GM23338 (cell line): ENCODE measurements around the gene BRD3. TPM values are rescaled to one million over a fixed set of nuclear protein-coding genes. Genes with fewer than 3 reads are reported as not detected.

Experiments used
- ATAC-seq: fragments of 200-7000 bp; cut with Tn5 transposase; 3 replicates; pipeline ENCODE4 v1.9.1; 2020
- DNase-seq: peaks from one replicate; pipeline ENCODE4 v3.0.0-alpha.2; 2015; ENCODE audit warnings: low spot score
- H2AFZ ChIP-seq: fragments of 200-600 bp; sonication (generic); 2 replicates; pipeline ENCODE4 v1.8.0; 2016; ENCODE audit warnings: antibody characterized with exemption, mild to moderate bottlenecking, moderate library complexity
- H3F3A ChIP-seq: fragments of 200-600 bp; sonication (generic); replicated peaks from 2 replicates; pipeline ENCODE4 v1.8.0; 2017; ENCODE audit warnings: antibody characterized with exemption, mixed run types, low read depth
- H3K27ac ChIP-seq: fragments of 200-600 bp; sonication (generic); 2 replicates; pipeline ENCODE4 v1.6.1; 2016; ENCODE audit warnings: low read depth
- H3K27me3 ChIP-seq: fragments of 200-600 bp; sonication (generic); 2 replicates; pipeline ENCODE4 v1.8.0; 2016; ENCODE audit warnings: mild to moderate bottlenecking, mixed run types, moderate library complexity; ENCODE audit not compliant: insufficient read depth
- H3K36me3 ChIP-seq: fragments of 200-600 bp; sonication (generic); 2 replicates; pipeline ENCODE4 v1.8.0; 2016; ENCODE audit warnings: mild to moderate bottlenecking; ENCODE audit not compliant: insufficient read depth
- H3K4me1 ChIP-seq: fragments of 200-600 bp; sonication (generic); 2 replicates; pipeline ENCODE4 v1.8.0; 2016; ENCODE audit warnings: mild to moderate bottlenecking, moderate library complexity; ENCODE audit not compliant: insufficient read depth
- H3K4me2 ChIP-seq: fragments of 200-600 bp; sonication (generic); 2 replicates; pipeline ENCODE4 v1.7.1; 2017; ENCODE audit warnings: mixed run types
- H3K4me3 ChIP-seq: fragments of 200-600 bp; sonication (generic); 2 replicates; pipeline ENCODE4 v1.6.1; 2016; ENCODE audit warnings: mixed run types
- H3K79me2 ChIP-seq: fragments of 200-600 bp; sonication (generic); replicated peaks from 2 replicates; pipeline ENCODE4 v1.8.0; 2017; ENCODE audit warnings: mild to moderate bottlenecking; ENCODE audit not compliant: insufficient read depth
- H3K9me2 ChIP-seq: fragments of 200-600 bp; sonication (generic); 2 replicates; pipeline ENCODE4 v1.8.0; 2017; ENCODE audit not compliant: insufficient read depth
- H4K20me1 ChIP-seq: fragments of 200-600 bp; sonication (generic); replicated peaks from 2 replicates; pipeline ENCODE4 v1.8.0; 2017; ENCODE audit warnings: mild to moderate bottlenecking; ENCODE audit not compliant: insufficient read depth
- H3K27ac Mint-ChIP-seq: 2 replicates; pipeline ENCODE4 v1.8.0; 2020; ENCODE audit warnings: inconsistent platforms, mild to moderate bottlenecking, moderate library complexity, mixed read lengths
- H3K27me3 Mint-ChIP-seq: 3 replicates; pipeline ENCODE4 v1.8.0; 2022; ENCODE audit warnings: low read depth, mild to moderate bottlenecking, moderate library complexity, mixed read lengths, inconsistent platforms; ENCODE audit not compliant: insufficient read depth, poor library complexity
- H3K36me3 Mint-ChIP-seq: 3 replicates; pipeline ENCODE4 v1.8.0; 2021; ENCODE audit warnings: low read depth, mild to moderate bottlenecking, inconsistent platforms, moderate library complexity, mixed read lengths
- H3K4me1 Mint-ChIP-seq: 3 replicates; pipeline ENCODE4 v1.8.0; 2020; ENCODE audit warnings: mild to moderate bottlenecking, inconsistent platforms, mixed read lengths
- H3K4me3 Mint-ChIP-seq: 3 replicates; pipeline ENCODE4 v1.8.0; 2021; ENCODE audit warnings: moderate library complexity, mild to moderate bottlenecking, inconsistent platforms, mixed read lengths
- H3K9me3 Mint-ChIP-seq: 3 replicates; pipeline ENCODE4 v1.8.0; 2020; ENCODE audit warnings: moderate library complexity, mild to moderate bottlenecking, inconsistent platforms, mixed read lengths
- CREB1 ChIP-seq: fragments of 250-450 bp; sonication (Bioruptor Pico); IDR thresholded peaks from 2 replicates; pipeline ENCODE4 v1.5.0; 2020; ENCODE audit warnings: low read depth, mild to moderate bottlenecking, moderate library complexity
- EZH2 ChIP-seq: fragments of 200-600 bp; sonication (generic); IDR thresholded peaks from one replicate; pipeline ENCODE4 v1.8.0; 2017; ENCODE audit warnings: antibody characterized with exemption, mild to moderate bottlenecking, low read depth; ENCODE audit not compliant: unreplicated experiment
- EZH2phosphoT487 ChIP-seq: fragments of 200-600 bp; sonication (generic); IDR thresholded peaks from one replicate; pipeline ENCODE4 v1.8.1; 2018; ENCODE audit warnings: antibody characterized with exemption; ENCODE audit not compliant: unreplicated experiment
- JUNB ChIP-seq: IDR thresholded peaks from one replicate; pipeline ENCODE4 v1.6.1; 2016; ENCODE audit warnings: antibody characterized with exemption; ENCODE audit not compliant: unreplicated experiment
- NANOG ChIP-seq: IDR thresholded peaks from 2 replicates; pipeline ENCODE4 v1.6.1; 2016; ENCODE audit warnings: antibody characterized with exemption, borderline replicate concordance
- POLR2AphosphoS5 ChIP-seq: IDR thresholded peaks from 2 replicates; pipeline ENCODE4 v1.6.1; 2016; ENCODE audit warnings: antibody characterized with exemption, low read depth
- STAT1 ChIP-seq: IDR thresholded peaks from one replicate; pipeline ENCODE4 v1.6.1; 2016; ENCODE audit warnings: antibody characterized with exemption; ENCODE audit not compliant: unreplicated experiment
- ZNF114 ChIP-seq: fragments of 250-450 bp; sonication (Bioruptor Pico); IDR thresholded peaks from 2 replicates; pipeline ENCODE4 v1.5.0; 2020; ENCODE audit warnings: mild to moderate bottlenecking, moderate library complexity
- ZNF331 ChIP-seq: fragments of 250-450 bp; sonication (Bioruptor Pico); IDR thresholded peaks from 2 replicates; pipeline ENCODE4 v1.5.0; 2020; ENCODE audit warnings: low read depth, mild to moderate bottlenecking, moderate library complexity
- polyA plus RNA-seq: library from polyadenylated mRNA; unstranded; fragments of >200 nt; fragmentation: Nextera tagmentation; extraction: Ambion mirVana; gene quantifications from 2 replicates; pipeline ENCODE4 v1.2.1, GENCODE V29; 2016
- total RNA-seq: library from RNA; depleted of rRNA; stranded (reverse); fragments of >200 nt; shearing (Covaris generic); gene quantifications from 2 replicates; pipeline ENCODE4 v1.2.3, GENCODE V29; 2014
- TF ChIP-seq, protein P1 (sequence below), 2 experiments: fragments of 200-600 bp in 1 of 2; sonication (generic) in 1 of 2; conservative IDR thresholded peaks; 2 replicates each; pipeline versions ENCODE4 v1.5.1 to v1.6.1; 2016 to 2017; ENCODE audit warnings: antibody characterized with exemption in 2 of 2, low read depth in 2 of 2, mild to moderate bottlenecking in 2 of 2, moderate library complexity in 1 of 2
- TF ChIP-seq, protein P2 (sequence below): fragments of 250-450 bp; sonication (Bioruptor Pico); IDR thresholded peaks from 2 replicates; pipeline ENCODE4 v1.5.0; 2020; ENCODE audit warnings: mild to moderate bottlenecking, moderate library complexity
- TF ChIP-seq, protein P3 (sequence below): IDR thresholded peaks from one replicate; pipeline ENCODE4 v1.6.1; 2018; ENCODE audit warnings: antibody characterized with exemption; ENCODE audit not compliant: unreplicated experiment
- TF ChIP-seq, protein P4 (sequence below): IDR thresholded peaks from 2 replicates; pipeline ENCODE4 v1.6.1; 2016; ENCODE audit warnings: antibody characterized with exemption

The BRD3 gene
- total and polyA plus RNA-seq, 2 experiments from 2014 or later = 46.0 to 88.0 TPM

DNA sequence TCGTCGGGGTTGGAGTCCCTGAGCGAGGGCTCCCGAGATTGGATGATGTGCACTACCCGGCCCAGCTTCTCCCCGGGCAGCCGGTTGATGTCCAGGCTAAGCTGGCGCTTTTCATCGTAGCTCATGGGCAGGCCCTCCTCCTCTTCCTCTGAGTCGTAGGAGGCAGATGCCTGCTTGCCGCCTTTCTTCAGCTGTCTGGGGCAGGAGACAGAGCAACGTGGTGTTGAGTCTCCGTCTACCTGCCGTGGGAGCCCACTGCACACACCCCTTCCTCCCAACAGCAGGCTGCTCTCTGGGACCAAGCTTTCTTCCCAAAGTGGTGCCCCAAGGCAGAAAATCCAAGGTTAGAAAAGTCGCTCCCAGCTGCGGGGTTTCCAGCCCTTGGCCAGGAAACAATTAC lies 31.7 kb downstream of the BRD3 start:
- no peak for DNase-seq
- Histone ChIP-seq H3K4me3 (no peak overlapping the region), H2AFZ (no peak overlapping the region), H3K79me2 (peaks cover 6% of the 10 kb centered on the region; the same call in 1 of the 2 replicates), H4K20me1 (peaks cover 7% of the 10 kb centered on the region; the same call in 1 of the 2 replicates), H3K9me2 (no peaks in the 10 kb centered on the region), H3K36me3 (peaks cover 40% of the 10 kb centered on the region; the same call in 1 of the 2 replicates), H3K27me3 (no peaks in the 10 kb centered on the region), H3F3A (0 out of 2 replicates have a peak, but pooled peaks cover 5% of the 10 kb centered on the region), H3K27ac (no peak overlapping the region), H3K4me1 (no peaks in the 10 kb centered on the region), H3K4me2 (no peak overlapping the region)
- Mint-ChIP-seq H3K9me3 (no peaks in the 10 kb centered on the region), H3K4me1 (no peaks in the 10 kb centered on the region), H3K27me3 (peaks cover 10% of the 10 kb centered on the region), H3K4me3 (no peak overlapping the region), H3K27ac (no peak overlapping the region), H3K36me3 (peaks cover 74% of the 10 kb centered on the region)
- TF ChIP-seq EZH2phosphoT487 = no peak
- TF ChIP-seq POLR2AphosphoS5 = no peak
- TF ChIP-seq STAT1 = no peak
- no peak for TF ChIP-seq CREB1 (CRISPR knock-in tag)
- no peak for TF ChIP-seq EZH2
- no peak for TF ChIP-seq ZNF114 (CRISPR knock-in tag)
- TF ChIP-seq, protein P1, sequence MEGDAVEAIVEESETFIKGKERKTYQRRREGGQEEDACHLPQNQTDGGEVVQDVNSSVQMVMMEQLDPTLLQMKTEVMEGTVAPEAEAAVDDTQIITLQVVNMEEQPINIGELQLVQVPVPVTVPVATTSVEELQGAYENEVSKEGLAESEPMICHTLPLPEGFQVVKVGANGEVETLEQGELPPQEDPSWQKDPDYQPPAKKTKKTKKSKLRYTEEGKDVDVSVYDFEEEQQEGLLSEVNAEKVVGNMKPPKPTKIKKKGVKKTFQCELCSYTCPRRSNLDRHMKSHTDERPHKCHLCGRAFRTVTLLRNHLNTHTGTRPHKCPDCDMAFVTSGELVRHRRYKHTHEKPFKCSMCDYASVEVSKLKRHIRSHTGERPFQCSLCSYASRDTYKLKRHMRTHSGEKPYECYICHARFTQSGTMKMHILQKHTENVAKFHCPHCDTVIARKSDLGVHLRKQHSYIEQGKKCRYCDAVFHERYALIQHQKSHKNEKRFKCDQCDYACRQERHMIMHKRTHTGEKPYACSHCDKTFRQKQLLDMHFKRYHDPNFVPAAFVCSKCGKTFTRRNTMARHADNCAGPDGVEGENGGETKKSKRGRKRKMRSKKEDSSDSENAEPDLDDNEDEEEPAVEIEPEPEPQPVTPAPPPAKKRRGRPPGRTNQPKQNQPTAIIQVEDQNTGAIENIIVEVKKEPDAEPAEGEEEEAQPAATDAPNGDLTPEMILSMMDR (conservative IDR thresholded peaks at IDR 0.05; ENCODE audit: low read depth in 2 of 2) = no peak
- no peak for TF ChIP-seq JUNB
- TF ChIP-seq, protein P2, sequence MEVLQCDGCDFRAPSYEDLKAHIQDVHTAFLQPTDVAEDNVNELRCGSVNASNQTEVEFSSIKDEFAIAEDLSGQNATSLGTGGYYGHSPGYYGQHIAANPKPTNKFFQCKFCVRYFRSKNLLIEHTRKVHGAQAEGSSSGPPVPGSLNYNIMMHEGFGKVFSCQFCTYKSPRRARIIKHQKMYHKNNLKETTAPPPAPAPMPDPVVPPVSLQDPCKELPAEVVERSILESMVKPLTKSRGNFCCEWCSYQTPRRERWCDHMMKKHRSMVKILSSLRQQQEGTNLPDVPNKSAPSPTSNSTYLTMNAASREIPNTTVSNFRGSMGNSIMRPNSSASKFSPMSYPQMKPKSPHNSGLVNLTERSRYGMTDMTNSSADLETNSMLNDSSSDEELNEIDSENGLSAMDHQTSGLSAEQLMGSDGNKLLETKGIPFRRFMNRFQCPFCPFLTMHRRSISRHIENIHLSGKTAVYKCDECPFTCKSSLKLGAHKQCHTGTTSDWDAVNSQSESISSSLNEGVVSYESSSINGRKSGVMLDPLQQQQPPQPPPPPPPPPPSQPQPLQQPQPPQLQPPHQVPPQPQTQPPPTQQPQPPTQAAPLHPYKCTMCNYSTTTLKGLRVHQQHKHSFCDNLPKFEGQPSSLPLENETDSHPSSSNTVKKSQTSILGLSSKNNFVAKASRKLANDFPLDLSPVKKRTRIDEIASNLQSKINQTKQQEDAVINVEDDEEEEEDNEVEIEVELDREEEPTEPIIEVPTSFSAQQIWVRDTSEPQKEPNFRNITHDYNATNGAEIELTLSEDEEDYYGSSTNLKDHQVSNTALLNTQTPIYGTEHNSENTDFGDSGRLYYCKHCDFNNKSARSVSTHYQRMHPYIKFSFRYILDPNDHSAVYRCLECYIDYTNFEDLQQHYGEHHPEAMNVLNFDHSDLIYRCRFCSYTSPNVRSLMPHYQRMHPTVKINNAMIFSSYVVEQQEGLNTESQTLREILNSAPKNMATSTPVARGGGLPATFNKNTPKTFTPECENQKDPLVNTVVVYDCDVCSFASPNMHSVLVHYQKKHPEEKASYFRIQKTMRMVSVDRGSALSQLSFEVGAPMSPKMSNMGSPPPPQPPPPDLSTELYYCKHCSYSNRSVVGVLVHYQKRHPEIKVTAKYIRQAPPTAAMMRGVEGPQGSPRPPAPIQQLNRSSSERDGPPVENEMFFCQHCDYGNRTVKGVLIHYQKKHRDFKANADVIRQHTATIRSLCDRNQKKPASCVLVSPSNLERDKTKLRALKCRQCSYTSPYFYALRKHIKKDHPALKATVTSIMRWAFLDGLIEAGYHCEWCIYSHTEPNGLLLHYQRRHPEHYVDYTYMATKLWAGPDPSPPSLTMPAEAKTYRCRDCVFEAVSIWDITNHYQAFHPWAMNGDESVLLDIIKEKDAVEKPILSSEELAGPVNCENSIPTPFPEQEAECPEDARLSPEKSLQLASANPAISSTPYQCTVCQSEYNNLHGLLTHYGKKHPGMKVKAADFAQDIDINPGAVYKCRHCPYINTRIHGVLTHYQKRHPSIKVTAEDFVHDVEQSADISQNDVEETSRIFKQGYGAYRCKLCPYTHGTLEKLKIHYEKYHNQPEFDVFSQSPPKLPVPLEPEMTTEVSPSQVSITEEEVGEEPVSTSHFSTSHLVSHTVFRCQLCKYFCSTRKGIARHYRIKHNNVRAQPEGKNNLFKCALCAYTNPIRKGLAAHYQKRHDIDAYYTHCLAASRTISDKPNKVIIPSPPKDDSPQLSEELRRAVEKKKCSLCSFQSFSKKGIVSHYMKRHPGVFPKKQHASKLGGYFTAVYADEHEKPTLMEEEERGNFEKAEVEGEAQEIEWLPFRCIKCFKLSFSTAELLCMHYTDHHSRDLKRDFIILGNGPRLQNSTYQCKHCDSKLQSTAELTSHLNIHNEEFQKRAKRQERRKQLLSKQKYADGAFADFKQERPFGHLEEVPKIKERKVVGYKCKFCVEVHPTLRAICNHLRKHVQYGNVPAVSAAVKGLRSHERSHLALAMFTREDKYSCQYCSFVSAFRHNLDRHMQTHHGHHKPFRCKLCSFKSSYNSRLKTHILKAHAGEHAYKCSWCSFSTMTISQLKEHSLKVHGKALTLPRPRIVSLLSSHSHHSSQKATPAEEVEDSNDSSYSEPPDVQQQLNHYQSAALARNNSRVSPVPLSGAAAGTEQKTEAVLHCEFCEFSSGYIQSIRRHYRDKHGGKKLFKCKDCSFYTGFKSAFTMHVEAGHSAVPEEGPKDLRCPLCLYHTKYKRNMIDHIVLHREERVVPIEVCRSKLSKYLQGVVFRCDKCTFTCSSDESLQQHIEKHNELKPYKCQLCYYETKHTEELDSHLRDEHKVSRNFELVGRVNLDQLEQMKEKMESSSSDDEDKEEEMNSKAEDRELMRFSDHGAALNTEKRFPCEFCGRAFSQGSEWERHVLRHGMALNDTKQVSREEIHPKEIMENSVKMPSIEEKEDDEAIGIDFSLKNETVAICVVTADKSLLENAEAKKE (CRISPR knock-in tag) = no peak
- TF ChIP-seq NANOG = no peak
- TF ChIP-seq, protein P3, sequence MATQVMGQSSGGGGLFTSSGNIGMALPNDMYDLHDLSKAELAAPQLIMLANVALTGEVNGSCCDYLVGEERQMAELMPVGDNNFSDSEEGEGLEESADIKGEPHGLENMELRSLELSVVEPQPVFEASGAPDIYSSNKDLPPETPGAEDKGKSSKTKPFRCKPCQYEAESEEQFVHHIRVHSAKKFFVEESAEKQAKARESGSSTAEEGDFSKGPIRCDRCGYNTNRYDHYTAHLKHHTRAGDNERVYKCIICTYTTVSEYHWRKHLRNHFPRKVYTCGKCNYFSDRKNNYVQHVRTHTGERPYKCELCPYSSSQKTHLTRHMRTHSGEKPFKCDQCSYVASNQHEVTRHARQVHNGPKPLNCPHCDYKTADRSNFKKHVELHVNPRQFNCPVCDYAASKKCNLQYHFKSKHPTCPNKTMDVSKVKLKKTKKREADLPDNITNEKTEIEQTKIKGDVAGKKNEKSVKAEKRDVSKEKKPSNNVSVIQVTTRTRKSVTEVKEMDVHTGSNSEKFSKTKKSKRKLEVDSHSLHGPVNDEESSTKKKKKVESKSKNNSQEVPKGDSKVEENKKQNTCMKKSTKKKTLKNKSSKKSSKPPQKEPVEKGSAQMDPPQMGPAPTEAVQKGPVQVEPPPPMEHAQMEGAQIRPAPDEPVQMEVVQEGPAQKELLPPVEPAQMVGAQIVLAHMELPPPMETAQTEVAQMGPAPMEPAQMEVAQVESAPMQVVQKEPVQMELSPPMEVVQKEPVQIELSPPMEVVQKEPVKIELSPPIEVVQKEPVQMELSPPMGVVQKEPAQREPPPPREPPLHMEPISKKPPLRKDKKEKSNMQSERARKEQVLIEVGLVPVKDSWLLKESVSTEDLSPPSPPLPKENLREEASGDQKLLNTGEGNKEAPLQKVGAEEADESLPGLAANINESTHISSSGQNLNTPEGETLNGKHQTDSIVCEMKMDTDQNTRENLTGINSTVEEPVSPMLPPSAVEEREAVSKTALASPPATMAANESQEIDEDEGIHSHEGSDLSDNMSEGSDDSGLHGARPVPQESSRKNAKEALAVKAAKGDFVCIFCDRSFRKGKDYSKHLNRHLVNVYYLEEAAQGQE = no peak
- no peak for TF ChIP-seq ZNF331 (CRISPR knock-in tag)
- TF ChIP-seq, protein P4, sequence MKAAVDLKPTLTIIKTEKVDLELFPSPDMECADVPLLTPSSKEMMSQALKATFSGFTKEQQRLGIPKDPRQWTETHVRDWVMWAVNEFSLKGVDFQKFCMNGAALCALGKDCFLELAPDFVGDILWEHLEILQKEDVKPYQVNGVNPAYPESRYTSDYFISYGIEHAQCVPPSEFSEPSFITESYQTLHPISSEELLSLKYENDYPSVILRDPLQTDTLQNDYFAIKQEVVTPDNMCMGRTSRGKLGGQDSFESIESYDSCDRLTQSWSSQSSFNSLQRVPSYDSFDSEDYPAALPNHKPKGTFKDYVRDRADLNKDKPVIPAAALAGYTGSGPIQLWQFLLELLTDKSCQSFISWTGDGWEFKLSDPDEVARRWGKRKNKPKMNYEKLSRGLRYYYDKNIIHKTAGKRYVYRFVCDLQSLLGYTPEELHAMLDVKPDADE = no peak
- ATAC-seq = no peak
